ENCODE measurements around the gene TUBG2. TPM values are rescaled to one million over a fixed set of nuclear protein-coding genes. Genes with fewer than 3 reads are reported as not detected.

The TUBG2 gene
- total and polyA plus RNA-seq, 4 donors = 6.9 to 22.0 (median 11.7) TPM

DNA sequence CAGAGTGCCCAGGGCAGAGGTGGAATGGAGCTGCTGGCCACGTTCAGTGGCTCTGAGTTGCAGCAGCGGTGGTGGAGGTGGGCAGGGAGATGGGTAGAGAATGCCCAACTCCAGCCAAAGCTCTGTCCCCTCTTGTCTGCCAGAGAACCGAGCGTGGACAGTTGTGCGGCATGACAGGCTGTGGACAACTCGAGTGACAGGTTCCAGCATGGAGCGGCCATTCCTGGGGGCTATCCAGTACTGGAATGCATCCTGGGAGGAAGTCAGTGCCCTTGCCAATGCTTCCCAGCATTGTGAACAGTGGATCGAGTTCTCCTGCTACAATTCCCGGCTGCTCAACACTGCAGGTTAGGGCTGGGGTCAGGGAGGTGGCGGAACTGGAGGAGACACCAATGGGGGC lies 31.5 kb downstream of the TUBG2 start:
- Histone ChIP-seq H3K9ac (ENCODE audit: insufficient read depth in 1 of 2, low read length in 2 of 2) (no peak overlapping the region), H3K27ac (ENCODE audit: low read depth in 1 of 2, low read length in 1 of 2) (no peak overlapping the region), H3K36me3 (ENCODE audit: control insufficient read depth in 4 of 4, insufficient read depth in 4 of 4, low read length in 4 of 4) (peaks cover 0 to 12% (median 6%) of the 10 kb centered on the region in 4 donors), H3K9me3 (ENCODE audit: control insufficient read depth in 4 of 4, insufficient read depth in 3 of 4, low read length in 3 of 4) (no peaks in the 10 kb centered on the region), H3K27me3 (ENCODE audit: control insufficient read depth in 3 of 3, insufficient read depth in 3 of 3, low read length in 2 of 3) (peaks cover 0 to 20% (median 16%) of the 10 kb centered on the region in 3 donors), H3K4me1 (ENCODE audit: control insufficient read depth in 5 of 5, insufficient read depth in 5 of 5, low read length in 5 of 5) (no peaks in the 10 kb centered on the region), H3K4me3 (no peak overlapping the region)
- ATAC-seq (ENCODE audit: insufficient read depth, low FRiP score) (no peak), DNase-seq (no peak)
- TF ChIP-seq, protein P1, sequence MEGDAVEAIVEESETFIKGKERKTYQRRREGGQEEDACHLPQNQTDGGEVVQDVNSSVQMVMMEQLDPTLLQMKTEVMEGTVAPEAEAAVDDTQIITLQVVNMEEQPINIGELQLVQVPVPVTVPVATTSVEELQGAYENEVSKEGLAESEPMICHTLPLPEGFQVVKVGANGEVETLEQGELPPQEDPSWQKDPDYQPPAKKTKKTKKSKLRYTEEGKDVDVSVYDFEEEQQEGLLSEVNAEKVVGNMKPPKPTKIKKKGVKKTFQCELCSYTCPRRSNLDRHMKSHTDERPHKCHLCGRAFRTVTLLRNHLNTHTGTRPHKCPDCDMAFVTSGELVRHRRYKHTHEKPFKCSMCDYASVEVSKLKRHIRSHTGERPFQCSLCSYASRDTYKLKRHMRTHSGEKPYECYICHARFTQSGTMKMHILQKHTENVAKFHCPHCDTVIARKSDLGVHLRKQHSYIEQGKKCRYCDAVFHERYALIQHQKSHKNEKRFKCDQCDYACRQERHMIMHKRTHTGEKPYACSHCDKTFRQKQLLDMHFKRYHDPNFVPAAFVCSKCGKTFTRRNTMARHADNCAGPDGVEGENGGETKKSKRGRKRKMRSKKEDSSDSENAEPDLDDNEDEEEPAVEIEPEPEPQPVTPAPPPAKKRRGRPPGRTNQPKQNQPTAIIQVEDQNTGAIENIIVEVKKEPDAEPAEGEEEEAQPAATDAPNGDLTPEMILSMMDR (IDR thresholded peaks at IDR 0.05; ENCODE audit: control extremely low read depth, extremely low read depth) = no peak
- WGBS, 2 donors = 83 to 84% methylated on average over 10 of the region's 10 CpGs

- H3K36me3 ChIP-seq (ENCODE audit: control insufficient read depth in 4 of 4, insufficient read depth in 4 of 4, low read length in 4 of 4) = peaks cover 0 to 16% (median 6%) of the 10 kb centered on the region in 4 donors
- 95 to 96% methylated on average over 12 of the region's 12 CpGs for WGBS, 2 donors
- no peaks in the 10 kb centered on the region for H3K9me3 ChIP-seq (ENCODE audit: control insufficient read depth in 4 of 4, insufficient read depth in 3 of 4, low read length in 3 of 4)
- no peak overlapping the region for H3K9ac ChIP-seq (ENCODE audit: insufficient read depth in 1 of 2, low read length in 2 of 2)
- TF ChIP-seq, protein P1 (IDR thresholded peaks at IDR 0.05; ENCODE audit: control extremely low read depth, extremely low read depth) = no peak
- peaks cover 0 to 15% (median 11%) of the 10 kb centered on the region in 3 donors for H3K27me3 ChIP-seq (ENCODE audit: control insufficient read depth in 3 of 3, insufficient read depth in 3 of 3, low read length in 2 of 3)
- H3K27ac ChIP-seq (ENCODE audit: low read depth in 1 of 2, low read length in 1 of 2) = no peak overlapping the region
- ATAC-seq (ENCODE audit: insufficient read depth, low FRiP score) (no peak), DNase-seq (no peak)
- H3K4me3 ChIP-seq = no peak overlapping the region
- H3K4me1 ChIP-seq (ENCODE audit: control insufficient read depth in 5 of 5, insufficient read depth in 5 of 5, low read length in 5 of 5) = no peaks in the 10 kb centered on the region
Measured at GRCh38 chr17:42691021-42691545, 32.0 kb downstream of the TUBG2 start.

DNA sequence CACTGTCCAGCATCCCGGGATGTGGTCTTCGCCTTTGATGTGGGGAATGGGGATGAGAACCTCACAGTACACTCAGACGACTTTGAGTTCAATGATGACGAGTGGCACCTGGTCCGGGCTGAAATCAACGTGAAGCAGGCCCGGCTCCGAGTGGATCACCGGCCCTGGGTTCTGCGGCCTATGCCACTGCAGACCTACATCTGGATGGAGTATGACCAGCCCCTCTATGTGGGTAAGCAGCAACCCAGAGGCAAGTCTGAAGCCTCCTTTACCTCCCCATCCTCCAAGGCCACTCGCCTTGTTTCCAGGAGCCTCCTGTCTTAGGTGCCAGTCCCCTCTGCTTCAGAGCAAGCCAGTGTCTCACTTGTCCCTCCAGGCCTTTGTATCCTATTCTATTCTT lies 33.4 kb downstream of the TUBG2 start:
- Histone ChIP-seq H3K27me3 (ENCODE audit: control insufficient read depth in 3 of 3, insufficient read depth in 3 of 3, low read length in 2 of 3) (peaks cover 0 to 4% (median 2%) of the 10 kb centered on the region in 3 donors), H3K4me3 (no peak overlapping the region), H3K36me3 (ENCODE audit: control insufficient read depth in 4 of 4, insufficient read depth in 4 of 4, low read length in 4 of 4) (peaks cover 0 to 19% (median 6%) of the 10 kb centered on the region in 4 donors), H3K9ac (ENCODE audit: insufficient read depth in 1 of 2, low read length in 2 of 2) (no peak overlapping the region), H3K4me1 (ENCODE audit: control insufficient read depth in 5 of 5, insufficient read depth in 5 of 5, low read length in 5 of 5) (no peaks in the 10 kb centered on the region), H3K9me3 (ENCODE audit: control insufficient read depth in 4 of 4, insufficient read depth in 3 of 4, low read length in 3 of 4) (no peaks in the 10 kb centered on the region), H3K27ac (ENCODE audit: low read depth in 1 of 2, low read length in 1 of 2) (no peak overlapping the region)
- ATAC-seq (ENCODE audit: insufficient read depth, low FRiP score) (no peak), DNase-seq (no peak)
- 91 to 94% methylated on average over 11 of the region's 11 CpGs for WGBS, 2 donors
- TF ChIP-seq, protein P1 (IDR thresholded peaks at IDR 0.05; ENCODE audit: control extremely low read depth, extremely low read depth) = no peak

- ATAC-seq (ENCODE audit: insufficient read depth, low FRiP score) (no peak), DNase-seq (no peak)
- Histone ChIP-seq H3K27ac (ENCODE audit: low read depth in 1 of 2, low read length in 1 of 2) (no peak overlapping the region), H3K36me3 (ENCODE audit: control insufficient read depth in 4 of 4, insufficient read depth in 4 of 4, low read length in 4 of 4) (peaks cover 0 to 26% (median 6%) of the 10 kb centered on the region in 4 donors), H3K9me3 (ENCODE audit: control insufficient read depth in 4 of 4, insufficient read depth in 3 of 4, low read length in 3 of 4) (no peaks in the 10 kb centered on the region), H3K27me3 (ENCODE audit: control insufficient read depth in 3 of 3, insufficient read depth in 3 of 3, low read length in 2 of 3) (no peaks in the 10 kb centered on the region), H3K4me3 (no peak overlapping the region), H3K9ac (ENCODE audit: insufficient read depth in 1 of 2, low read length in 2 of 2) (no peak overlapping the region), H3K4me1 (ENCODE audit: control insufficient read depth in 5 of 5, insufficient read depth in 5 of 5, low read length in 5 of 5) (no peaks in the 10 kb centered on the region)
- TF ChIP-seq, protein P1 (IDR thresholded peaks at IDR 0.05; ENCODE audit: control extremely low read depth, extremely low read depth) = no peak
- WGBS, 2 donors = 93 to 98% methylated on average over 3 of the region's 3 CpGs
Measured at GRCh38 chr17:42694524-42694923, 35.4 kb downstream of the TUBG2 start.
